Suprapubic skin (tissue), 4 donors: ENCODE data around the gene SPINK13. TPM values are rescaled to one million over a fixed set of nuclear protein-coding genes. Genes with fewer than 3 reads are reported as not detected.
"Not testable (repeated sequence)": the region's sequence is repeated elsewhere in the genome, so short reads cannot be mapped to it uniquely, and the experiment has no call there.

Source experiments
- DNase-seq, 2 donors: peaks; one replicate each; pipeline ENCODE4 v3.0.0-alpha.2; 2019; ENCODE audit warnings: low spot score in 2 of 2
- H3K27ac ChIP-seq: fragments of 200-600 bp; sonication (generic); one replicate; pipeline ENCODE4 v1.5.1; 2019
- H3K27me3 ChIP-seq: fragments of 200-600 bp; sonication (generic); one replicate; pipeline ENCODE4 v1.5.1; 2019
- H3K36me3 ChIP-seq: fragments of 200-600 bp; sonication (generic); one replicate; pipeline ENCODE4 v1.5.1; 2019
- H3K4me1 ChIP-seq: fragments of 200-600 bp; sonication (generic); one replicate; pipeline ENCODE4 v1.5.1; 2019
- H3K4me3 ChIP-seq: fragments of 200-600 bp; sonication (generic); one replicate; pipeline ENCODE4 v1.5.1; 2019; ENCODE audit warnings: mild to moderate bottlenecking
- H3K9me3 ChIP-seq: fragments of 200-600 bp; sonication (generic); one replicate; pipeline ENCODE4 v1.5.1; 2019
- EP300 ChIP-seq: sonication (generic); formaldehyde crosslinking; IDR thresholded peaks from one replicate; pipeline ENCODE4 v1.6.1; 2017; ENCODE audit warnings: antibody characterized with exemption
- POLR2A ChIP-seq, 2 donors: fragments of 450-650 bp; IDR thresholded peaks; one replicate each; pipeline ENCODE4 v1.6.1; 2017; ENCODE audit warnings: antibody characterized with exemption in 2 of 2, mild to moderate bottlenecking in 2 of 2, moderate library complexity in 2 of 2
- POLR2AphosphoS5 ChIP-seq, 3 donors: sonication (generic); formaldehyde crosslinking; IDR thresholded peaks; one replicate each; pipeline ENCODE4 v1.6.1; 2017; ENCODE audit warnings: antibody characterized with exemption in 3 of 3
- WGBS: methylation state at CpG from one replicate; pipeline ENCODE4 v1.1.5; 2018; 5-methylcytosine and 5-hydroxymethylcytosine counted together
- total RNA-seq, 4 donors: library from RNA; depleted of rRNA; stranded (reverse); fragments of >200 nt; gene quantifications; one replicate each; pipeline ENCODE4 v1.1.0, GENCODE V29; 2016
- TF ChIP-seq, protein P1 (sequence below), 2 donors: fragments of 200-600 bp in 1 of 2; fragments of 450-650 bp in 1 of 2; sonication (generic) in 1 of 2; IDR thresholded peaks; one replicate each; pipeline ENCODE4 v1.5.1; 2016 to 2019; ENCODE audit warnings: antibody characterized with exemption in 2 of 2, mild to moderate bottlenecking in 1 of 2, moderate library complexity in 1 of 2

Gene SPINK13
- total RNA-seq, 4 donors from 2014 or later: 0.55 TPM; not detected in 3

DNA sequence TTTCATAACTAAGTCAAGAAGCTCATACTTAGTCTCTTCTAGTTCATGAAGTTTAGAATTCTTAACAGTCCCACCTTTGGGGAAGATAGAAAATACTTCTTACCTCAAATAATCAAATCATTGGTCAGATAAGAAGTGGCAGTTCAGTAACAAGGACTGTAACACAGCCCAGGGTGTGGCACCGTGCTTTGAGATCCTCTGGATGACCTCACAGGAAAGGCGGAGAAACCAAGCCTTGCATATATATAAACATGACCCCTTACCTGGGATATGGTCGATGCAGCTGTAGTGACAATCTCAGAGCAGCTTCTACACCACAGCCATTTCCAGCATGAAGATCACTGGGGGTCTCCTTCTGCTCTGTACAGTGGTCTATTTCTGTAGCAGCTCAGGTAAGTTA, 43.6 kb downstream of the SPINK13 start, which contains the start of gene SPINK7:
TSS of gene SPINK7 (plus strand) at position 271 of the 400 bp plus-strand sequence. CDS start at position 332, 61 bp downstream.
- WGBS: 73% methylated on average over 3 of the region's 3 CpGs

DNA sequence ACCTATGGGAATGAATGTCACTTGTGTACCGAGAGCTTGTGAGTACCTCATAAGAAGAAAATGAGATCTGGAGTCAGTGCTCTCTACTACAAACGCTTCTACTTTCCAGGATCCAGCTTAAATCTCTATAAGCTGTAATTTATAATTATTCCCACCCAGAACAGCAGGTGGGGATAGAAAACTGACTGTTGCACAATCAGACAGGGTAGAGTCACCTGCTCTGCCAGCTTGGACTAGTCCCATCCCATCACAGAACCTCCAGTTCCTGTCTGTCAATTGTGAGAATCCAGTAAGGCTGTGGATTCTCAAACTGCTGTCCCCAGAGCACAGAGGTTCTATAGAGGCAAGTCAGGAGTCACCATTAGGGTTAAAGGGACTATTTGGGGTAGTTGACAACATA, 45.6 kb downstream of the SPINK13 start:
- 63% methylated on average over 2 of the region's 2 CpGs for WGBS
- no peaks in the 10 kb centered on the region for H3K36me3 ChIP-seq
- no peak overlapping the region for H3K27ac ChIP-seq
- H3K9me3 ChIP-seq: peaks cover 2% of the 10 kb centered on the region
- no peak for TF ChIP-seq EP300
- no peak for TF ChIP-seq POLR2A (IDR thresholded peaks at IDR 0.05)
- TF ChIP-seq POLR2AphosphoS5 (IDR thresholded peaks at IDR 0.05): no peak
- TF ChIP-seq, protein P1, sequence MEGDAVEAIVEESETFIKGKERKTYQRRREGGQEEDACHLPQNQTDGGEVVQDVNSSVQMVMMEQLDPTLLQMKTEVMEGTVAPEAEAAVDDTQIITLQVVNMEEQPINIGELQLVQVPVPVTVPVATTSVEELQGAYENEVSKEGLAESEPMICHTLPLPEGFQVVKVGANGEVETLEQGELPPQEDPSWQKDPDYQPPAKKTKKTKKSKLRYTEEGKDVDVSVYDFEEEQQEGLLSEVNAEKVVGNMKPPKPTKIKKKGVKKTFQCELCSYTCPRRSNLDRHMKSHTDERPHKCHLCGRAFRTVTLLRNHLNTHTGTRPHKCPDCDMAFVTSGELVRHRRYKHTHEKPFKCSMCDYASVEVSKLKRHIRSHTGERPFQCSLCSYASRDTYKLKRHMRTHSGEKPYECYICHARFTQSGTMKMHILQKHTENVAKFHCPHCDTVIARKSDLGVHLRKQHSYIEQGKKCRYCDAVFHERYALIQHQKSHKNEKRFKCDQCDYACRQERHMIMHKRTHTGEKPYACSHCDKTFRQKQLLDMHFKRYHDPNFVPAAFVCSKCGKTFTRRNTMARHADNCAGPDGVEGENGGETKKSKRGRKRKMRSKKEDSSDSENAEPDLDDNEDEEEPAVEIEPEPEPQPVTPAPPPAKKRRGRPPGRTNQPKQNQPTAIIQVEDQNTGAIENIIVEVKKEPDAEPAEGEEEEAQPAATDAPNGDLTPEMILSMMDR (IDR thresholded peaks at IDR 0.05): no peak
- no peak for DNase-seq
- H3K27me3 ChIP-seq: no peaks in the 10 kb centered on the region
- no peaks in the 10 kb centered on the region for H3K4me1 ChIP-seq
- H3K4me3 ChIP-seq: no peak overlapping the region

More for the DNA sequence above, 43.6 kb downstream of the SPINK13 start, which contains the start of gene SPINK7:
- no peaks in the 10 kb centered on the region for H3K36me3 ChIP-seq
- no peaks in the 10 kb centered on the region for H3K27me3 ChIP-seq
- H3K4me3 ChIP-seq: no peak within 1 kb of the TSS
- no peak for TF ChIP-seq POLR2A (IDR thresholded peaks at IDR 0.05)
- no peak for TF ChIP-seq POLR2AphosphoS5 (IDR thresholded peaks at IDR 0.05)
- TF ChIP-seq, protein P1 (IDR thresholded peaks at IDR 0.05): no peak
- no peak for TF ChIP-seq EP300
- H3K27ac ChIP-seq: no peak within 1 kb of the TSS
- peaks cover 9% of the 10 kb centered on the region for H3K9me3 ChIP-seq
- DNase-seq: no peak
- no peaks in the 10 kb centered on the region for H3K4me1 ChIP-seq

DNA sequence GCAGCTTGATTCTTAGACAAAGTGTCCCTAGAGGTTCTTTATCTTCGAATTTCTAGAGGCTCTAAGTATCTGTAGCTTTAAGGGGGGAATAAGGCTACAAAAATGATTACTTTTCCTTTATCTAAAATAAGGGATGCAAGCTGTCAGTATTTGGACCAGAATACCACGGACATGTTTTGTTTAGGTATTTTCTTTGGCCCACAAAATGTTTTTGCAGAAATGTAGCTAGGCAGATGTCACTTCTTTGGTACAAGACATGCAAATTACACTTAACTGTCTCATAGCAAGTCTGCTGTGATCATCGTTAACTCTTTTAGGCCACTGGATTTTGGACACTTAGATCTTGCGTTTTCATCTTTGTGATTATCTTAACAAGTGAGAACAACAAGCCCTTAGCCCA, 46.1 kb downstream of the SPINK13 start:
- Histone ChIP-seq H3K4me3 (no peak overlapping the region), H3K27me3 (no peaks in the 10 kb centered on the region), H3K36me3 (no peaks in the 10 kb centered on the region), H3K4me1 (no peaks in the 10 kb centered on the region), H3K9me3 (no peaks in the 10 kb centered on the region), H3K27ac (no peak overlapping the region)
- TF ChIP-seq, protein P1 (IDR thresholded peaks at IDR 0.05): no peak
- TF ChIP-seq EP300 (no peak), POLR2A (IDR thresholded peaks at IDR 0.05) (no peak), POLR2AphosphoS5 (IDR thresholded peaks at IDR 0.05) (no peak)
- 59% methylated on average over 4 of the region's 4 CpGs for WGBS
- no peak for DNase-seq

DNA sequence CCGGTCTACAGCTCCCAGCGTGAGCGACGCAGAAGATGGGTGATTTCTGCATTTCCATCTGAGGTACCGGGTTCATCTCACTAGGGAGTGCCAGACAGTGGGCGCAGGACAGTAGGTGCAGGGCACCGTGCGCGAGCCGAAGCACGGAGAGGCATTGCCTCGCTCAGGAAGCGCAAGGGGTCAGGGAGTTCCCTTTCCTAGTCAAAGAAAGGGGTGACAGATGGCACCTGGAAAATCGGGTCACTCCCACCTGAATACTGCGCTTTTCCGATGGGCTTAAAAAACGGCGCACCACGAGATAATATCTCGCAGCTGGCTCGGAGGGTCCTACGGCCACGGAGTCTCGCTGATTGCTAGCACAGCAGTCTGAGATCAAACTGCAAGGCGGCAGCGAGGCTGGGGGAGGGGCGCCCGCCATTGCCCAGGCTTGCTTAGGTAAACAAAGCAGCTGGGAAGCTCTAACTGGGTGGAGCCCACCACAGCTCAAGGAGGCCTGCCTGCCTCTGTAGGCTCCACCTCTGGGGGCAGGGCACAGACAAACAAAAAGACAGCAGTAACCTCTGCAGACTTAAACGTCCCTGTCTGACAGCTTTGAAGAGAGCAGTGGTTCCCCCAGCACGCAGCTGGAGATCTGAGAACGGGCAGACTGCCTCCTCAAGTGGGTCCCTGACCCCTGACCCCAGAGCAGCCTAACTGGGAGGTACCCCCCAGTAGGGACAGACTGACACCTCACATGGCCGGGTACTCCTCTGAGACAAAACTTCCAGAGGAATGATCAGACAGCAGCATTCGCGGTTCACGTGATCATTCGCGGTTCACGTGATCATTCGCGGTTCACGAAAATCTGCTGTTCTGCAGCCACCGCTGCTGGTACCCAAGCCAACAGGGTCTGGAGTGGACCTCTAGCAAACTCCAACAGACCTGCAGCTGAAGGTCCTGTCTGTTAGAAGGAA, 51.7 kb downstream of the SPINK13 start:
- peak overlapping the region; percentile 33 for H3K4me3 ChIP-seq
- DNase-seq, H3K36me3 ChIP-seq, H3K4me1 ChIP-seq, H3K9me3 ChIP-seq, H3K27ac ChIP-seq, H3K27me3 ChIP-seq: not testable (repeated sequence)
- 4% methylated on average over 32 of the region's 42 CpGs for WGBS

DNA sequence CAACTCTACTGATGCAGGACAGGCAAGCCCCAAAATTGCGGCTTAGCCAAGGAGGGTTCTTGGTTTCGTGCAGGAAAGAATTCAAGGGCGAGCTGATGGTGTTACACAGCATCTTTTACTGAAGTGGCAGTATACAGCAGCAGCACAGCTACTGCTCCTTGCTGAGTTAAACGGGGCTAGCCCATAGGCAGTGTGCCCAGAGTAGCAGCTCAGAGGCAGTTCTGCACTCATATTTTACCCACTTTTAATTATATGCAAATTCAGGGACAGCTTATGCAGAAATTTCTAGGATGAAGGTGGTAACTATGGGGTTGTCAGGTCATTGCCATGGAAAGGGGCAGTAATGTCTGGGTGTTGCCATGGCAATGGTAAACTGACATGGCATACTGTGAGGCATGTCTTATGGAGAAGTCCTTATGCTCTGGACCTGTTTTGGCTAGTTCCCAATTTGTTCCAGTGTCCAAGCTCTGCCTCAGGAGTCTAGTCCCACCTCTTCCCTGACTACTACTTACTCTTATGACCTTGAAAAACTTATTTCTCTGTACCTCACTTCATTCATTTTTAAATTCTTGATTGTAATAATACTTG, 64.8 kb downstream of the SPINK13 start:
- Histone ChIP-seq H3K27ac (no peak overlapping the region), H3K4me3 (no peak overlapping the region), H3K9me3 (no peaks in the 10 kb centered on the region), H3K4me1 (no peaks in the 10 kb centered on the region), H3K27me3 (no peaks in the 10 kb centered on the region), H3K36me3 (no peaks in the 10 kb centered on the region)
- TF ChIP-seq POLR2A (IDR thresholded peaks at IDR 0.05) (no peak), EP300 (no peak), POLR2AphosphoS5 (IDR thresholded peaks at IDR 0.05) (no peak)
- TF ChIP-seq, protein P1 (IDR thresholded peaks at IDR 0.05): no peak
- no peak for DNase-seq
- 82% methylated on average over 4 of the region's 4 CpGs for WGBS
